Measurements from ENCODE around the gene SORCS2. TPM values are rescaled to one million over a fixed set of nuclear protein-coding genes. Genes with fewer than 3 reads are reported as not detected.

SORCS2 gene
- total RNA-seq, 3 donors from 2014 or later = 0.66 to 1.3 (median 0.80) TPM

DNA sequence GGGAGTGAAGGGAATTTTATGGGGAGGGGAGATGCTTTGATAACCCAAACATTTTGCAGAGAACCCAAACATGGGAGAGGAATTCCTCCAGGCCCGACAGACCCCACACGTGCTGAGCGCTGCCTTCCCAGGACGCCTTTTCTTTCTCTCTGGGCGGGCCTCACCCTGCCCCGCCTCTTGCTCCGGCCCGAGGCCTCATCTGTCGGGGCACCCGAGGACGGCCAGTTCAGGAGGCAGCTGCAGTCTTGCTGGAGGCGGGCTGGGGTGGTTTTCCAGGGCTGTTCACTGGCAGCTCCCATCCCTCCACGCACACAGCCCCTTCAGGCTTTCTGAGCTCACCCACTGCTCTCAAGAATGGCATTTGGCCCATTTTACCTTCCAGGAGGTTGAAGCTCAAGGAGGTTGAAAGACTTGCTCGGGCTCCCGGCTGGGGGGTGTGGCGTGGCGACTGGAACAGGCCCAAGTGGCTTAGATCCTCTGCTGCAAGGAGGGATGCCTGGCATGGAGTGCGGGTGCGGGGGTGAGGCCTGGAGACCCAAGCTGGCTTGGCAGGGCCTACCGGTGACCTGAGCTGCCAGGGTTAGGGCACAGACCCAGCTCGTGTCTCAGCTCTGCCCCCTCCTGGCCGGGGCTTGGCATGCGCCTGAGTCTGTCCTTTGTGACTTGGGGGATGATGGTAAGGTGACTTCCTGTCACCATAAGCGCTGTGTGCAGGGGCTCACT is 143.2 kb downstream of the SORCS2 start:
- no peak for TF ChIP-seq POLR2A (IDR thresholded peaks at IDR 0.05)
- TF ChIP-seq, protein P1, sequence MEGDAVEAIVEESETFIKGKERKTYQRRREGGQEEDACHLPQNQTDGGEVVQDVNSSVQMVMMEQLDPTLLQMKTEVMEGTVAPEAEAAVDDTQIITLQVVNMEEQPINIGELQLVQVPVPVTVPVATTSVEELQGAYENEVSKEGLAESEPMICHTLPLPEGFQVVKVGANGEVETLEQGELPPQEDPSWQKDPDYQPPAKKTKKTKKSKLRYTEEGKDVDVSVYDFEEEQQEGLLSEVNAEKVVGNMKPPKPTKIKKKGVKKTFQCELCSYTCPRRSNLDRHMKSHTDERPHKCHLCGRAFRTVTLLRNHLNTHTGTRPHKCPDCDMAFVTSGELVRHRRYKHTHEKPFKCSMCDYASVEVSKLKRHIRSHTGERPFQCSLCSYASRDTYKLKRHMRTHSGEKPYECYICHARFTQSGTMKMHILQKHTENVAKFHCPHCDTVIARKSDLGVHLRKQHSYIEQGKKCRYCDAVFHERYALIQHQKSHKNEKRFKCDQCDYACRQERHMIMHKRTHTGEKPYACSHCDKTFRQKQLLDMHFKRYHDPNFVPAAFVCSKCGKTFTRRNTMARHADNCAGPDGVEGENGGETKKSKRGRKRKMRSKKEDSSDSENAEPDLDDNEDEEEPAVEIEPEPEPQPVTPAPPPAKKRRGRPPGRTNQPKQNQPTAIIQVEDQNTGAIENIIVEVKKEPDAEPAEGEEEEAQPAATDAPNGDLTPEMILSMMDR (IDR thresholded peaks at IDR 0.05) = peak; percentile 38 to 62 (median 43)
- TF ChIP-seq POLR2AphosphoS5 (IDR thresholded peaks at IDR 0.05) = no peak
- peak overlapping the region; percentile 9 to 57 for H3K27ac ChIP-seq

GRCh38 chr4:7336067-7336569 is 143.8 kb downstream of the SORCS2 start:
- peaks cover 0 to 2% of the 10 kb centered on the region in 2 donors for H3K9me3 ChIP-seq
- H3K36me3 ChIP-seq = no peaks in the 10 kb centered on the region
- intact Hi-C loops (cut with DNase I; ENCODE audit: low total_unique reads) = no loop called here
- H3K27ac ChIP-seq = peak overlapping the region in 1 of 2 donors; percentile 52
- H3K4me1 ChIP-seq = no peaks in the 10 kb centered on the region
- TF ChIP-seq, protein P1 (IDR thresholded peaks at IDR 0.05) = no peak
- TF ChIP-seq POLR2AphosphoS5 (IDR thresholded peaks at IDR 0.05) (no peak), POLR2A (IDR thresholded peaks at IDR 0.05) (no peak)
- DNase-seq (ENCODE audit: low spot score in 2 of 2) = no peak
- no peak overlapping the region for H3K4me3 ChIP-seq
- H3K27me3 ChIP-seq = no peaks in the 10 kb centered on the region

More for the DNA sequence above, 143.2 kb downstream of the SORCS2 start:
- DNase-seq (ENCODE audit: low spot score in 2 of 2) = peak in 1 of 2 donors; percentile 88
- H3K27me3 ChIP-seq = no peaks in the 10 kb centered on the region
- no peaks in the 10 kb centered on the region for H3K4me1 ChIP-seq
- peaks cover 0 to 2% of the 10 kb centered on the region in 2 donors for H3K9me3 ChIP-seq
- no peak overlapping the region for H3K4me3 ChIP-seq
- intact Hi-C loops (cut with DNase I; ENCODE audit: low total_unique reads) = no loop called here
- H3K36me3 ChIP-seq = no peaks in the 10 kb centered on the region

- no peak for TF ChIP-seq POLR2AphosphoS5 (IDR thresholded peaks at IDR 0.05)
- TF ChIP-seq, protein P1 (IDR thresholded peaks at IDR 0.05) = no peak
- no peak for TF ChIP-seq POLR2A (IDR thresholded peaks at IDR 0.05)
- Histone ChIP-seq H3K4me1 (no peaks in the 10 kb centered on the region), H3K27ac (no peak overlapping the region), H3K9me3 (peaks cover 0 to 2% of the 10 kb centered on the region in 2 donors), H3K27me3 (no peaks in the 10 kb centered on the region), H3K36me3 (no peaks in the 10 kb centered on the region), H3K4me3 (no peak overlapping the region)
- intact Hi-C loops (cut with DNase I; ENCODE audit: low total_unique reads) = no loop called here
- no peak for DNase-seq (ENCODE audit: low spot score in 2 of 2)
These were observed 144.4 kb downstream of the SORCS2 start for GRCh38 chr4:7336732-7337131.

DNA sequence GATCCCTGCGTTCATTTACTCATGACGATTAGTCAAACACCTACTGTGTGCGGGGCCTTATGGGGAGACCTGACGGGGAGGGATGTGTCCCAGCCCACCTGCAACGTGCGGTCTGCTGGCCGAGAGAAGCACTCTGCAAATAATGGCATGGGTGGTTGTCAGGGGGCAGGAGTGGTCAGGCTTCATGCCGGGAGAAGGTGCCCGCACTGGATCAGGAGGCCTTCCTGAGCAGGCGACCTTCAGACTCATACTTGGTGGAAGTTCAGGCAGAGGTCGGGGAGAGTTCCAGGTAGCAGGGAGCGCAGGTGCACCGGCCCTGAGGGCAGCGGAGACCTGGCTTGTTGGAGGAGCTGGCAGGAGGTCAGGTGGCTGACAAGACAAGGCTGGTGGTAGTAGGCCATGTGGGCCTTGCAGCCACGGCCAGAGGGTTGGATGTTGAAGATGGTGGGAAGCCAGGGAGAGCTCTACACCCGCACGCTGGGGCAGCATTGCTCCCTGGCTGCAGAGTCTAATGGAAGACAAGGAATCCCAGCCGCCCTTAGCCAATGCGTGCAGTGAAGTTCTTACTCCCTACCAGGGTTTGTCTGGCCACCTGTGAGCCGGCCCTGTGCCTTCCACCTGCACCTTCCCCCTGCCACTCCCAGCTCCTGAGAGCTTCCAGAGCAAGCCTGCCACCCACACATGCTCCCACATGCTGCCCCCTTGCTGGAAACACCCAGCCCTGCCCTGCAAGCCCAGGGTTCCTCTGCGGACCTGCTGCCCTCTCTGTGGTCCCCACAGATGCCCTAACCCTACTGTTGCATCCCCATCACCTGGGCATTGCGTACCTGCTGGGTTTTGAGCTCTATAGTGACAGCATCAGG is 145.1 kb downstream of the SORCS2 start:
- no peak for DNase-seq (ENCODE audit: low spot score in 2 of 2)

More for the DNA sequence above, 145.1 kb downstream of the SORCS2 start:
- H3K36me3 ChIP-seq = no peaks in the 10 kb centered on the region
- peaks cover 0 to 2% of the 10 kb centered on the region in 2 donors for H3K9me3 ChIP-seq
- intact Hi-C loops (cut with DNase I; ENCODE audit: low total_unique reads) = no loop called here
- no peak overlapping the region for H3K27ac ChIP-seq
- TF ChIP-seq POLR2A (IDR thresholded peaks at IDR 0.05) (no peak), POLR2AphosphoS5 (IDR thresholded peaks at IDR 0.05) (no peak)
- TF ChIP-seq, protein P1 (IDR thresholded peaks at IDR 0.05) = no peak
- H3K27me3 ChIP-seq = no peaks in the 10 kb centered on the region
- H3K4me1 ChIP-seq = no peaks in the 10 kb centered on the region
- no peak overlapping the region for H3K4me3 ChIP-seq

Measured in breast epithelium (tissue), 4 donors.